Neural cell (in vitro differentiated cells): ENCODE data around the gene BCOR. TPM values are rescaled to one million over a fixed set of nuclear protein-coding genes. Genes with fewer than 3 reads are reported as not detected.

ENCODE experiments used
- H2AFZ ChIP-seq: fragments of 200-600, 300-800 bp; sonication (generic), shearing (Covaris generic); 2 replicates; pipeline ENCODE4 v1.6.0; 2014; ENCODE audit warnings: low read depth, mild to moderate bottlenecking, antibody characterized with exemption, low read length, moderate library complexity
- H3F3A ChIP-seq: fragments of 200-600 bp; shearing (Covaris generic); 2 replicates; pipeline ENCODE4 v1.6.1; 2016; ENCODE audit warnings: mild to moderate bottlenecking, moderate library complexity, mixed read lengths, antibody characterized with exemption, low read length; ENCODE audit not compliant: insufficient read depth, poor library complexity, severe bottlenecking
- H3K27ac ChIP-seq: fragments of 200-600, 300-800 bp; sonication (generic), shearing (Covaris generic); 2 replicates; pipeline ENCODE4 v1.5.1; 2014; ENCODE audit warnings: mild to moderate bottlenecking, low read length, moderate library complexity
- H3K27me3 ChIP-seq: fragments of 300-800, 200-600 bp; sonication (generic), shearing (Covaris generic); 2 replicates; pipeline ENCODE4 v1.6.0; 2014; ENCODE audit warnings: mild to moderate bottlenecking, low read depth, low read length, moderate library complexity; ENCODE audit not compliant: insufficient read depth
- H3K36me3 ChIP-seq: fragments of 300-800, 200-600 bp; sonication (generic), shearing (Covaris generic); 2 replicates; pipeline ENCODE4 v1.5.1; 2014; ENCODE audit warnings: mild to moderate bottlenecking, antibody characterized with exemption, low read length, moderate library complexity; ENCODE audit not compliant: insufficient read depth
- H3K4me2 ChIP-seq: fragments of 300-800, 200-600 bp; sonication (generic), shearing (Covaris generic); 2 replicates; pipeline ENCODE4 v1.6.0; 2014; ENCODE audit warnings: mild to moderate bottlenecking, low read length
- H3K4me3 ChIP-seq: fragments of 300-800, 200-600 bp; sonication (generic), shearing (Covaris generic); 2 replicates; pipeline ENCODE4 v1.5.1; 2014; ENCODE audit warnings: mild to moderate bottlenecking, low read length, moderate library complexity
- H3K79me2 ChIP-seq: fragments of 200-600 bp; shearing (Covaris generic); replicated peaks from 2 replicates; pipeline ENCODE4 v1.6.0; 2014; ENCODE audit warnings: mild to moderate bottlenecking, low read length, moderate library complexity; ENCODE audit not compliant: insufficient read depth
- H3K9ac ChIP-seq: fragments of 300-800, 200-600 bp; sonication (generic), shearing (Covaris generic); 2 replicates; pipeline ENCODE4 v1.6.1; 2016; ENCODE audit warnings: mild to moderate bottlenecking, low read length, mixed read lengths
- H3K9me2 ChIP-seq: fragments of 200-600 bp; shearing (Covaris generic); 2 replicates; pipeline ENCODE4 v1.6.1; 2016; ENCODE audit warnings: mild to moderate bottlenecking, low read length, mixed read lengths; ENCODE audit not compliant: insufficient read depth
- H3K9me3 ChIP-seq: fragments of 200-600, 300-800 bp; sonication (generic), shearing (Covaris generic); 2 replicates; pipeline ENCODE4 v1.6.1; 2016; ENCODE audit warnings: mild to moderate bottlenecking, mixed run types, low read length, moderate library complexity, mixed read lengths
- H4K20me1 ChIP-seq: fragments of 200-600 bp; shearing (Covaris generic); 2 replicates; pipeline ENCODE4 v1.6.1; 2016; ENCODE audit warnings: mild to moderate bottlenecking, mixed run types; ENCODE audit not compliant: insufficient read depth
- EP300 ChIP-seq: fragments of 450-650 bp; conservative IDR thresholded peaks from 2 replicates; pipeline ENCODE4 v1.6.1; 2014; ENCODE audit warnings: antibody characterized with exemption, mild to moderate bottlenecking, moderate library complexity; ENCODE audit not compliant: poor library complexity, severe bottlenecking
- MXI1 ChIP-seq: fragments of 450-650 bp; conservative IDR thresholded peaks from 2 replicates; pipeline ENCODE4 v1.6.1; 2014; ENCODE audit warnings: antibody characterized with exemption, mild to moderate bottlenecking; ENCODE audit not compliant: poor library complexity, severe bottlenecking
- RAD21 ChIP-seq: fragments of 450-650 bp; conservative IDR thresholded peaks from 2 replicates; pipeline ENCODE4 v1.6.1; 2014; ENCODE audit warnings: antibody characterized with exemption, mild to moderate bottlenecking, moderate library complexity
- SMC3 ChIP-seq: fragments of 450-650 bp; conservative IDR thresholded peaks from 2 replicates; pipeline ENCODE4 v1.6.1; 2014; ENCODE audit warnings: antibody characterized with exemption, mild to moderate bottlenecking, moderate library complexity; ENCODE audit not compliant: poor library complexity
- TAF1 ChIP-seq: IDR thresholded peaks from 2 replicates; pipeline ENCODE4 v1.6.1; 2012; ENCODE audit warnings: low read depth
- polyA plus RNA-seq: library from polyadenylated mRNA; depleted of rRNA; stranded (reverse); fragments of >200 nt; gene quantifications from 2 replicates; pipeline ENCODE4 v1.2.3, GENCODE V29; 2014
- TF ChIP-seq, protein P1 (sequence below): IDR thresholded peaks from 2 replicates; pipeline ENCODE4 v1.6.1; 2012; ENCODE audit warnings: borderline replicate concordance
- TF ChIP-seq, protein P2 (sequence below): fragments of 450-650 bp; IDR thresholded peaks from 2 replicates; pipeline ENCODE4 v1.5.1; 2014; ENCODE audit warnings: antibody characterized with exemption, mild to moderate bottlenecking, moderate library complexity; ENCODE audit not compliant: poor library complexity, severe bottlenecking

Gene BCOR
- polyA plus RNA-seq, 1 donor from 2014 or later: 18.0 TPM

DNA sequence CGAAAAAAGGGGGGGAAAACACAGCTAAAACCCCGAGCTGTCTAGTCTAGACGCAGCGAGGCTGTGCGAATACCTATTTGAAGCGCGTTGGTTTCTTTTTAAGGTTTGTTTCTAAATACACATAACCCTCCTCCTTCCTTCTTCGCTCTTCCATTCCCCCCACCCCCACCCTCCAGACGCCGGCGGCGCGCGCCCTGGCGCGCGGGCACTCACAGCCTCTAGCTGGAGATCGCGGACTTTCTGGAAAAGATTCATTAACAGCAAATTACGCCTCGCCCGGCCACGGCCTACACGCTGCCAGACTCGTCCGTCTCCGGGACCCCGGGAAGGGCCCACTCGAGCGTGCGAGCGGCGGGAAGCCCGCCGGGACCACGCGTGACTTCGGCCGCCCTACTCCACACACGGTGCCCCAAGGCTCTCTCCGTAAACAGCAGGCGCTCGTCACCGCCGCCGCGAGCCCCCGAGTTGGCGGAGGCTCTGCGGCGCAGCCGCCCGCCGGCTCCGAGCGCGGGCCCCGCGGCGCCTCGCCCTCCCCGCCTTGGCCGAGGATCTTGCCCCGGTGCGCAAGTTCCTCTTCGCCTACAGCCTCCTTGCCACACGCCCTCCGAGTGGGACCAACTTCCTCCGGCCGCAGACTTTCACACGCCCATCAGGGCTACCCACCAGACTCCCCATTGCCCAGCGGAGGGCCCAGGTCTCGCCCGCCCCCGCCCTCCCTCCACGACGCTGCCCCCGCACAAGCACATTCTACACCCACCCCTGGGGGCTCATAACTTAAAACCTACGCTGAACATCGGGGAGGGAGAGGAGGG, 2.0 kb downstream of the BCOR start:
- Histone ChIP-seq H3K27ac (peak overlapping the region; percentile 82), H3K9me2 (no peaks in the 10 kb centered on the region), H2AFZ (no peak overlapping the region), H3K4me3 (peak overlapping the region; percentile 79), H3F3A (no peaks in the 10 kb centered on the region), H4K20me1 (no peaks in the 10 kb centered on the region), H3K36me3 (no peaks in the 10 kb centered on the region), H3K79me2 (peaks cover 33% of the 10 kb centered on the region), H3K4me2 (peak overlapping the region; percentile 68), H3K27me3 (no peaks in the 10 kb centered on the region), H3K9me3 (no peaks in the 10 kb centered on the region), H3K9ac (peak overlapping the region; percentile 80)
- TF ChIP-seq TAF1 (no peak), SMC3 (no peak), RAD21 (no peak), MXI1 (peak; percentile 10)
- TF ChIP-seq, protein P1, sequence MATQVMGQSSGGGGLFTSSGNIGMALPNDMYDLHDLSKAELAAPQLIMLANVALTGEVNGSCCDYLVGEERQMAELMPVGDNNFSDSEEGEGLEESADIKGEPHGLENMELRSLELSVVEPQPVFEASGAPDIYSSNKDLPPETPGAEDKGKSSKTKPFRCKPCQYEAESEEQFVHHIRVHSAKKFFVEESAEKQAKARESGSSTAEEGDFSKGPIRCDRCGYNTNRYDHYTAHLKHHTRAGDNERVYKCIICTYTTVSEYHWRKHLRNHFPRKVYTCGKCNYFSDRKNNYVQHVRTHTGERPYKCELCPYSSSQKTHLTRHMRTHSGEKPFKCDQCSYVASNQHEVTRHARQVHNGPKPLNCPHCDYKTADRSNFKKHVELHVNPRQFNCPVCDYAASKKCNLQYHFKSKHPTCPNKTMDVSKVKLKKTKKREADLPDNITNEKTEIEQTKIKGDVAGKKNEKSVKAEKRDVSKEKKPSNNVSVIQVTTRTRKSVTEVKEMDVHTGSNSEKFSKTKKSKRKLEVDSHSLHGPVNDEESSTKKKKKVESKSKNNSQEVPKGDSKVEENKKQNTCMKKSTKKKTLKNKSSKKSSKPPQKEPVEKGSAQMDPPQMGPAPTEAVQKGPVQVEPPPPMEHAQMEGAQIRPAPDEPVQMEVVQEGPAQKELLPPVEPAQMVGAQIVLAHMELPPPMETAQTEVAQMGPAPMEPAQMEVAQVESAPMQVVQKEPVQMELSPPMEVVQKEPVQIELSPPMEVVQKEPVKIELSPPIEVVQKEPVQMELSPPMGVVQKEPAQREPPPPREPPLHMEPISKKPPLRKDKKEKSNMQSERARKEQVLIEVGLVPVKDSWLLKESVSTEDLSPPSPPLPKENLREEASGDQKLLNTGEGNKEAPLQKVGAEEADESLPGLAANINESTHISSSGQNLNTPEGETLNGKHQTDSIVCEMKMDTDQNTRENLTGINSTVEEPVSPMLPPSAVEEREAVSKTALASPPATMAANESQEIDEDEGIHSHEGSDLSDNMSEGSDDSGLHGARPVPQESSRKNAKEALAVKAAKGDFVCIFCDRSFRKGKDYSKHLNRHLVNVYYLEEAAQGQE: peak; percentile 15

DNA sequence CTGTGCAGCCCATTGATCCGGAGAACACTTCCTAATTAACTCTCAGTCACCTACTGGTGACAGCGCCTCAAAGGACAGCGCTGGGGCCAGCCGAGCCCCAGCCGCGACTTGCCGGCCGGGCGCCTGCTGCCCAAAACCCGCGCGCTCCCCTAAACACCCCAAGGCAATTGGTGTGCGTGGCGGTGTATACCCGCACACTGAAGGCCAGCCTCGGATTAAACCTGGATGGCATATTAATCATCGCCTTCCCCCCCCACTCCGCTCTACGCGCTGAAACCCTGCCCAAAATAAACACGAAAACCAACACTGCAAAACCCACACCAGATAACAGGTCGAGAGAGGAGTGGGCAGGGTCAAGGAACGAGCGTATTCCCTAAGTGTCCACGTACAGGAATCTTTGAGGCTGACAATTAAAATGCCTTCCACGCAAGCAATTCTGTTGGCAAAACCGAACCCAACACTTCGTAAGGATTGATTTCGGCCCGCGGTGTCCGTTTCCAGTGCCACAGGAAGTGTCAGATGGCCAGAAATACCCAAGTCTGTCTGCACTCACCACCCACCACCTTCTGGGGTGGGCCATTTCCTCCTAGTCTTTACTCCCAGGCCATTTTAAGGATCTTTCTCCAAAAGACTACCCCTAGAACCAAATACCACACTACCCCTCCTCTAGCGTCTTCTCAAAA, 2.7 kb downstream of the BCOR start:
- Histone ChIP-seq H3K4me2 (peak overlapping the region; percentile 68), H3K79me2 (peaks cover 36% of the 10 kb centered on the region), H3K9me3 (no peaks in the 10 kb centered on the region), H4K20me1 (no peaks in the 10 kb centered on the region), H3K27ac (peak overlapping the region; percentile 82), H3K9ac (peak overlapping the region; percentile 80), H3K4me3 (peak overlapping the region; percentile 79), H3K9me2 (no peaks in the 10 kb centered on the region), H3K36me3 (no peaks in the 10 kb centered on the region), H2AFZ (no peak overlapping the region), H3F3A (no peaks in the 10 kb centered on the region), H3K27me3 (no peaks in the 10 kb centered on the region)
- TF ChIP-seq SMC3: no peak
- TF ChIP-seq RAD21: no peak
- TF ChIP-seq EP300: no peak
- TF ChIP-seq, protein P1: no peak
- TF ChIP-seq, protein P2, sequence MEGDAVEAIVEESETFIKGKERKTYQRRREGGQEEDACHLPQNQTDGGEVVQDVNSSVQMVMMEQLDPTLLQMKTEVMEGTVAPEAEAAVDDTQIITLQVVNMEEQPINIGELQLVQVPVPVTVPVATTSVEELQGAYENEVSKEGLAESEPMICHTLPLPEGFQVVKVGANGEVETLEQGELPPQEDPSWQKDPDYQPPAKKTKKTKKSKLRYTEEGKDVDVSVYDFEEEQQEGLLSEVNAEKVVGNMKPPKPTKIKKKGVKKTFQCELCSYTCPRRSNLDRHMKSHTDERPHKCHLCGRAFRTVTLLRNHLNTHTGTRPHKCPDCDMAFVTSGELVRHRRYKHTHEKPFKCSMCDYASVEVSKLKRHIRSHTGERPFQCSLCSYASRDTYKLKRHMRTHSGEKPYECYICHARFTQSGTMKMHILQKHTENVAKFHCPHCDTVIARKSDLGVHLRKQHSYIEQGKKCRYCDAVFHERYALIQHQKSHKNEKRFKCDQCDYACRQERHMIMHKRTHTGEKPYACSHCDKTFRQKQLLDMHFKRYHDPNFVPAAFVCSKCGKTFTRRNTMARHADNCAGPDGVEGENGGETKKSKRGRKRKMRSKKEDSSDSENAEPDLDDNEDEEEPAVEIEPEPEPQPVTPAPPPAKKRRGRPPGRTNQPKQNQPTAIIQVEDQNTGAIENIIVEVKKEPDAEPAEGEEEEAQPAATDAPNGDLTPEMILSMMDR: no peak
- TF ChIP-seq MXI1: no peak
